ENCODE measurements around the gene BCDIN3D. TPM values are rescaled to one million over a fixed set of nuclear protein-coding genes. Genes with fewer than 3 reads are reported as not detected.

Gene BCDIN3D
- total RNA-seq, 1 donor from 2014 or later = 3.3 TPM

GRCh38 chr12:49795654-49796105 is 47.2 kb downstream of the BCDIN3D start:
- Mint-ChIP-seq H3K4me1 (ENCODE audit: low read depth) (no peaks in the 10 kb centered on the region), H3K9me3 (ENCODE audit: low read depth) (no peaks in the 10 kb centered on the region), H3K36me3 (ENCODE audit: low read depth) (peaks cover 19% of the 10 kb centered on the region), H3K27ac (ENCODE audit: unreplicated experiment) (no peak overlapping the region), H3K4me3 (ENCODE audit: unreplicated experiment) (no peak overlapping the region), H3K27me3 (ENCODE audit: low read depth) (no peaks in the 10 kb centered on the region)
- DNase-seq (ENCODE audit: low spot score) = no peak
- TF ChIP-seq CTCF (IDR thresholded peaks at IDR 0.05) = no peak

GRCh38 chr12:49794811-49795653 is 47.9 kb downstream of the BCDIN3D start:
- Mint-ChIP-seq H3K4me1 (ENCODE audit: low read depth) (no peaks in the 10 kb centered on the region), H3K9me3 (ENCODE audit: low read depth) (no peaks in the 10 kb centered on the region), H3K36me3 (ENCODE audit: low read depth) (peaks cover 19% of the 10 kb centered on the region), H3K4me3 (ENCODE audit: unreplicated experiment) (no peak overlapping the region), H3K27ac (ENCODE audit: unreplicated experiment) (no peak overlapping the region), H3K27me3 (ENCODE audit: low read depth) (no peaks in the 10 kb centered on the region)
- no peak for DNase-seq (ENCODE audit: low spot score)
- no peak for TF ChIP-seq CTCF (IDR thresholded peaks at IDR 0.05)

- no peak for TF ChIP-seq CTCF (IDR thresholded peaks at IDR 0.05)
- Mint-ChIP-seq H3K27me3 (ENCODE audit: low read depth) (no peaks in the 10 kb centered on the region), H3K27ac (ENCODE audit: unreplicated experiment) (no peak overlapping the region), H3K36me3 (ENCODE audit: low read depth) (peaks cover 14% of the 10 kb centered on the region), H3K4me3 (ENCODE audit: unreplicated experiment) (no peak overlapping the region), H3K4me1 (ENCODE audit: low read depth) (no peaks in the 10 kb centered on the region), H3K9me3 (ENCODE audit: low read depth) (no peaks in the 10 kb centered on the region)
- no peak for DNase-seq (ENCODE audit: low spot score)
Measured at GRCh38 chr12:49794021-49794420, 48.9 kb downstream of the BCDIN3D start.

- Mint-ChIP-seq H3K27me3 (ENCODE audit: low read depth) (no peaks in the 10 kb centered on the region), H3K36me3 (ENCODE audit: low read depth) (peaks cover 13% of the 10 kb centered on the region), H3K4me3 (ENCODE audit: unreplicated experiment) (no peak overlapping the region), H3K4me1 (ENCODE audit: low read depth) (no peaks in the 10 kb centered on the region), H3K27ac (ENCODE audit: unreplicated experiment) (no peak overlapping the region), H3K9me3 (ENCODE audit: low read depth) (no peaks in the 10 kb centered on the region)
- no peak for TF ChIP-seq CTCF (IDR thresholded peaks at IDR 0.05)
- DNase-seq (ENCODE audit: low spot score) = no peak
Measured at GRCh38 chr12:49793620-49794019, 49.3 kb downstream of the BCDIN3D start.

GRCh38 chr12:49792976-49793580 is 49.8 kb downstream of the BCDIN3D start:
- Mint-ChIP-seq H3K4me1 (ENCODE audit: low read depth) (no peaks in the 10 kb centered on the region), H3K4me3 (ENCODE audit: unreplicated experiment) (no peak overlapping the region), H3K36me3 (ENCODE audit: low read depth) (peaks cover 10% of the 10 kb centered on the region), H3K27me3 (ENCODE audit: low read depth) (no peaks in the 10 kb centered on the region), H3K27ac (ENCODE audit: unreplicated experiment) (no peak overlapping the region), H3K9me3 (ENCODE audit: low read depth) (no peaks in the 10 kb centered on the region)
- no peak for DNase-seq (ENCODE audit: low spot score)
- no peak for TF ChIP-seq CTCF (IDR thresholded peaks at IDR 0.05)

Measured in chondrocyte (in vitro differentiated cells).